Measurements from ENCODE around the gene KCNK4. TPM values are rescaled to one million over a fixed set of nuclear protein-coding genes. Genes with fewer than 3 reads are reported as not detected.

The KCNK4 gene
- total RNA-seq, 2 donors from 2014 or later = not detected

DNA sequence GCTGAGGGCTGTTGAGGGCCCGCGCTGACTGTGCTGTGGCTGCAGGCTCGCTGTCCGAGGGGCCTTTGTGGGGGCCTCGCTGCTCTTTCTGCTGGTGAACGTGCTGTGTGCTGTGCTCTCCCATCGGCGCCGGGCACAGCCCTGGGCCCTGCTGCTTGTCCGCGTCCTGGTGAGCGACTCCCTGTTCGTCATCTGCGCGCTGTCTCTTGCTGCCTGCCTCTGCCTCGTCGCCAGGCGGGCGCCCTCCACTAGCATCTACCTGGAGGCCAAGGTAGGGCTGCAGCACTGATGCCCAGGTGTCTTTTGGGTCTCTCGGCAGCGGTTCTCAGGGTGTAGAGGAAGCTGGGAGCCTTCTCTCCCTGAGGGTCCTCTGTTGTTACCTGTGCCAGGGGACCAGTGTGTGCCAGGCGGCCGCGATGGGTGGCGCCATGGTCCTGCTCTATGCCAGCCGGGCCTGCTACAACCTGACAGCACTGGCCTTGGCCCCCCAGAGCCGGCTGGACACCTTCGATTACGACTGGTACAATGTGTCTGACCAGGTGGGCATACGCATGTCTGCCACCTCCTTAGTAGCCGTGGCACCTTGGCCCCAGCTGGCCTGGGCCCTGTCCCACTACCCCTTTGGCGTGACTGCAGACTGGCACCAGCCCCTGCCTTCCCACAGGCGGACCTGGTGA, 3.3 kb upstream of the KCNK4 start:
- H3K9ac ChIP-seq (ENCODE audit: low read depth in 2 of 2, low read length in 2 of 2) = no peak overlapping the region
- H3K4me1 ChIP-seq = peaks cover 14% of the 10 kb centered on the region
- H3K36me3 ChIP-seq = no peaks in the 10 kb centered on the region
- no peak for DNase-seq
- H3K4me3 ChIP-seq = no peak overlapping the region
- intact Hi-C loops (cut with DNase I) = no loop called here
- TF ChIP-seq, protein P1, sequence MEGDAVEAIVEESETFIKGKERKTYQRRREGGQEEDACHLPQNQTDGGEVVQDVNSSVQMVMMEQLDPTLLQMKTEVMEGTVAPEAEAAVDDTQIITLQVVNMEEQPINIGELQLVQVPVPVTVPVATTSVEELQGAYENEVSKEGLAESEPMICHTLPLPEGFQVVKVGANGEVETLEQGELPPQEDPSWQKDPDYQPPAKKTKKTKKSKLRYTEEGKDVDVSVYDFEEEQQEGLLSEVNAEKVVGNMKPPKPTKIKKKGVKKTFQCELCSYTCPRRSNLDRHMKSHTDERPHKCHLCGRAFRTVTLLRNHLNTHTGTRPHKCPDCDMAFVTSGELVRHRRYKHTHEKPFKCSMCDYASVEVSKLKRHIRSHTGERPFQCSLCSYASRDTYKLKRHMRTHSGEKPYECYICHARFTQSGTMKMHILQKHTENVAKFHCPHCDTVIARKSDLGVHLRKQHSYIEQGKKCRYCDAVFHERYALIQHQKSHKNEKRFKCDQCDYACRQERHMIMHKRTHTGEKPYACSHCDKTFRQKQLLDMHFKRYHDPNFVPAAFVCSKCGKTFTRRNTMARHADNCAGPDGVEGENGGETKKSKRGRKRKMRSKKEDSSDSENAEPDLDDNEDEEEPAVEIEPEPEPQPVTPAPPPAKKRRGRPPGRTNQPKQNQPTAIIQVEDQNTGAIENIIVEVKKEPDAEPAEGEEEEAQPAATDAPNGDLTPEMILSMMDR (IDR thresholded peaks at IDR 0.05) = no peak
- H3K27ac ChIP-seq = no peak overlapping the region
- H3K27me3 ChIP-seq = peaks cover 28% of the 10 kb centered on the region
- no peaks in the 10 kb centered on the region for H3K9me3 ChIP-seq

DNA sequence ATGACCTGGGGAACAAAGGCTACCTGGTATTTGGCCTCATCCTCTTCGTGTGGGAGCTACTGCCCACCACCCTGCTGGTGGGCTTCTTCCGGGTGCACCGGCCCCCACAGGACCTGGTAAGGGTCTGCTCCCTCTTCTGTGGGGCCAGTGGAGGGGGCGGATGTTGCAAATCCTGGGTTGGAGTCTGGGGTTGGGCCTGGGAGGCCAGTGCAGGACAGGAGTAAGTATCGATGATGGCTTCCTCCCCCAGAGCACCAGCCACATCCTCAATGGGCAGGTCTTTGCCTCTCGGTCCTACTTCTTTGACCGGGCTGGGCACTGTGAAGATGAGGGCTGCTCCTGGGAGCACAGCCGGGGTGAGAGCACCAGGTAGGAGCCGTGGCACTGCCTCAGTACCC, 2.8 kb upstream of the KCNK4 start:
- no peak overlapping the region for H3K9ac ChIP-seq (ENCODE audit: low read depth in 2 of 2, low read length in 2 of 2)

DNA sequence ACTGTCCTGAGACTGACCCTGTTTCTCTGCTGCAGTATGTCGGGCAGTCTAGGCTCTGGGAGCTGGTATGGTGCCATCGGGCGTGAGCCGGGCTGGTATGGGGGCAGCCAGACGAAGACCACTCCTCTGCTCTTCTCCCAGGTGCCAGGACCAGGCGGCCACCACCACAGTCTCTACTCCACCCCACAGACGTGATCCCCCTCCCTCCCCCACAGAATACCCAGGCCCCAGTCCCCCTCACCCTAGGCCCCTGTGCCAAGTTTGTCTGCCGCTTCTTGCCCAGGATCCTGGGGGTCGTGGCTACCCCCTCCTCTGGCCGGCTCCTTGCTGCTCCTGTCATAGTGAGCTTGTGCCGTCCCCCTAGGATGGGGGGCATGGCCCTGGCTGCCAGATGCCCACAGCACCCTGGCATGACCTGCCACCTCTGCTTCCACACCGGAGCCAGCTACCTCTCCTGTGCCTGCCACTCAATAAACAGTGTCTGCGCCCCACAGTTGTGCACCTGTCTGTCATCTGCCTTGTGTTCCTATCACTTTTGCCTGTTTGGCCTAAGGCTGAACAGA, 2.0 kb upstream of the KCNK4 start:
- Histone ChIP-seq H3K36me3 (no peaks in the 10 kb centered on the region), H3K9me3 (no peaks in the 10 kb centered on the region), H3K4me3 (no peak overlapping the region), H3K27ac (no peak overlapping the region), H3K27me3 (peaks cover 36% of the 10 kb centered on the region), H3K9ac (ENCODE audit: low read depth in 2 of 2, low read length in 2 of 2) (no peak overlapping the region), H3K4me1 (peaks cover 3% of the 10 kb centered on the region)
- TF ChIP-seq, protein P1 (IDR thresholded peaks at IDR 0.05) = no peak
- intact Hi-C loops (cut with DNase I) = no loop called here
- DNase-seq = no peak

More for the DNA sequence above, 2.8 kb upstream of the KCNK4 start:
- Histone ChIP-seq H3K36me3 (no peaks in the 10 kb centered on the region), H3K4me3 (no peak overlapping the region), H3K4me1 (peaks cover 11% of the 10 kb centered on the region), H3K9me3 (no peaks in the 10 kb centered on the region), H3K27ac (no peak overlapping the region), H3K27me3 (peaks cover 34% of the 10 kb centered on the region)
- TF ChIP-seq, protein P1 (IDR thresholded peaks at IDR 0.05) = no peak
- intact Hi-C loops (cut with DNase I) = no loop called here
- no peak for DNase-seq

DNA sequence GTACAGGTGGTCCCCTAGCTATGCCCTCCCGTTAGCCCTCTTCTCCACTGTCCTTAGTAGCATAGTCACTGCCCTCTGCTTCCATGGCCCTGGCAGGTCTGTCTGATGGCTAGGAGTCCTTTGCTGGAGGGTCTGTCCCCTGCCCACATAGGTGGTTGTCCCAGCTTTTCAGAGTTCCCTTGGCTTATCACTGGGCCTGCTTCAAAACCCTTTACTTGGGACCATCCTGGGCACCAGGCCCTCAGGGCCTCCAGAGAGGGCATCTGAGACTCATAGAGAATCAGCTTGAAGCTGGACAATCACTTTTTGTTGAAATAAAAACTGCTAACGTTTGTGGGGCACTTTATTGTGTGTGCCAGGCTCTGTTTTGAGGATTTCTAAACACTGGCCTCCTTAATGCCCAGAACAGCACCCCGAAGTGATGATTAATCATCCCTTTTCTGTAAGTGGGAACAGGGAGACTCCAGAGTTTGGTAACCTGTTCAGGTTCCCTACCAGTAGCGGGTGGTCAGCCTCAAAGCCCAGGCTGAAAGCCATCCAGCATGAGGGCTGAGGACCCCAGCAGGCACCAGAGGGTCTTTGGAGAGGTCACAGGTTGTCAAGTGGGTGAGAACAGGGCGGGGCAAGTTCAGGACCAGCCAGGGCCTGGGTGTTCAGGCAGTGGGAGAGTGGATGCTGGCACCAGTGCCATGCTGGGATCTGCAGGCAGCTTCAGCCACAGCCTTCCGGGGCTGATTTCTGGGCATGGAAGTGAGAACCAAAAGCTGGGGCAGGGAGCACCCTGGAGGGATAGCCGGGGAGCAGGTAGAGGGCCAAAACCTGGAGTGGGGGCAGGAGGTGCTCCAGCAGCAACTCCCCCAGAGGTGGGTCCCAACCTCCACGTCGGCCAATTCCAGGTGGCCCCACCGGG, 495 bp upstream of the KCNK4 start:
- Histone ChIP-seq H3K27me3 (peaks cover 44% of the 10 kb centered on the region), H3K4me3 (no peak overlapping the region), H3K36me3 (no peaks in the 10 kb centered on the region), H3K27ac (no peak overlapping the region), H3K9me3 (no peaks in the 10 kb centered on the region), H3K4me1 (peaks cover 3% of the 10 kb centered on the region), H3K9ac (ENCODE audit: low read depth in 2 of 2, low read length in 2 of 2) (no peak overlapping the region)
- TF ChIP-seq, protein P1 (IDR thresholded peaks at IDR 0.05) = no peak
- intact Hi-C loops (cut with DNase I) = no loop called here
- DNase-seq = no peak

DNA sequence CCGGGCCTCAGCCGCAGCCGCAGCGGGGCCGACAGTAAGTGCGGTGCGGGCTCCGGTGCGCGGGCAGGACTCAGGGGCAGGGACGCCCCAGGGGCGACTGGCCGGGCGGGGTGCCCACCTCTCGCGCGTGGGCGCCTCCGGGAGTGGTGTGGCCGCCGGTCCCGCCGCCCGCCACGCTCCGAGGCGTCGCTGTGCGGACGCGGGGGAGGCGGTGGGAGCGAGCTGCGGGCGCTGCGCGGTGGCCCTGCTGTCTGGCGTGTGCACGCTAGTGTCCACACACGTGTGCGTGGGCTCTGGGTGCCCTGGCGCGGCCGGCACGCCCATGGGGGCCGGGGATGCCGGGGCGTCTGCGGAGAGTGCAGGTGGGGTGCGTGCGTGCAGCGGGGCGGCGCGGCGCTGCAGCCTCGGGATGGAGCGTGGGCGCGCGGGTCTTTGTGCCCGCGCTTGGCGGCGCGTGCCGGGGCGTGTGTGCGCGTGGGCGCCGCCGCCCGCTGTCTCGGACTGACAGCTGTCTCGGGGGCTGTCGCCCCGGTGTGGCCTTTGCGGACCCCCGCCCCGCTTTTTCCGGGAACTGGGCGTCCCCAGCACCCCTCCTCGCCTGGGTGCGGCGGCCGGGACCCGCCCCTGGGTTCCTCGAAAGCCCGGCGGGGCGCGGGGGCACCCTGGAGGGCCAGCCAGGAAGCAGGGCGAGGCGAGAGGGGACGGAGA, 804 bp downstream of the KCNK4 start:
- intact Hi-C loops (cut with DNase I) = no loop called here
- Histone ChIP-seq H3K36me3 (no peaks in the 10 kb centered on the region), H3K4me1 (peaks cover 3% of the 10 kb centered on the region), H3K9ac (ENCODE audit: low read depth in 2 of 2, low read length in 2 of 2) (peak overlapping the region in 1 of 2 donors; percentile 43), H3K27ac (no peak overlapping the region), H3K9me3 (no peaks in the 10 kb centered on the region), H3K27me3 (peaks cover 57% of the 10 kb centered on the region), H3K4me3 (peak overlapping the region; percentile 19)
- no peak for DNase-seq
- TF ChIP-seq, protein P1 (IDR thresholded peaks at IDR 0.05) = no peak
